HCT116 (cell line): Measurements from ENCODE around the gene CTIF.

Experiments used
- TF ChIP-seq, protein P1 (sequence below): IDR thresholded peaks from 2 replicates; pipeline ENCODE4 v1.6.1; 2012
- TF ChIP-seq, protein P2 (sequence below), 3 experiments: fragments of 200-600 bp in 1 of 3; sonication (generic) in 1 of 3; IDR thresholded peaks in 2 of 3; conservative IDR thresholded peaks in 1 of 3; 2 replicates each; pipeline ENCODE4 v1.5.1; 2012 to 2017; ENCODE audit warnings: low read depth in 2 of 3, low read length in 2 of 3, antibody characterized with exemption in 1 of 3, borderline replicate concordance in 1 of 3, control low read depth in 1 of 3, mild to moderate bottlenecking in 1 of 3, mixed read lengths in 1 of 3, mixed run types in 1 of 3, moderate library complexity in 1 of 3; ENCODE audit not compliant: insufficient read depth in 1 of 3

DNA sequence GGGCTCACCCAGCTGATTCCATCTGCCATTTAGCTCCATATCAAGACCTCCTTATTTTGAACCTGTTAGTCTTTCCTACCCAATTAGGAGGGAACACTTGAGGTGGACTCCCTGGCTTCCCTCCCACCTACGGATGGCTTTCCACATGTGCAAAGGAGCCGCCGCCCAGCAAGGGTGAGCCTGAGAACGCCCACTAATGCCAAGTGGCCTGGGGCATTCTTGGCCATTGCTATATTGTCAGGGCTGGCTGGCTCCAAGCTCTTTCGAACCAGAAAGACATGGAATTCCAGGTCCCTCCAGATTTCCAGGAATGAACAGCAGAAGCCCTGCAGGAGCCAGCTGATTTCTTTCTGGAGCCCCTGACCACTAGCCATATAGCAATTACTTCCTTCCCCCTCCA lies 215.7 kb downstream of the CTIF start:
- TF ChIP-seq, protein P1, sequence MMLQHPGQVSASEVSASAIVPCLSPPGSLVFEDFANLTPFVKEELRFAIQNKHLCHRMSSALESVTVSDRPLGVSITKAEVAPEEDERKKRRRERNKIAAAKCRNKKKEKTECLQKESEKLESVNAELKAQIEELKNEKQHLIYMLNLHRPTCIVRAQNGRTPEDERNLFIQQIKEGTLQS, result no peak
- TF ChIP-seq, protein P2, sequence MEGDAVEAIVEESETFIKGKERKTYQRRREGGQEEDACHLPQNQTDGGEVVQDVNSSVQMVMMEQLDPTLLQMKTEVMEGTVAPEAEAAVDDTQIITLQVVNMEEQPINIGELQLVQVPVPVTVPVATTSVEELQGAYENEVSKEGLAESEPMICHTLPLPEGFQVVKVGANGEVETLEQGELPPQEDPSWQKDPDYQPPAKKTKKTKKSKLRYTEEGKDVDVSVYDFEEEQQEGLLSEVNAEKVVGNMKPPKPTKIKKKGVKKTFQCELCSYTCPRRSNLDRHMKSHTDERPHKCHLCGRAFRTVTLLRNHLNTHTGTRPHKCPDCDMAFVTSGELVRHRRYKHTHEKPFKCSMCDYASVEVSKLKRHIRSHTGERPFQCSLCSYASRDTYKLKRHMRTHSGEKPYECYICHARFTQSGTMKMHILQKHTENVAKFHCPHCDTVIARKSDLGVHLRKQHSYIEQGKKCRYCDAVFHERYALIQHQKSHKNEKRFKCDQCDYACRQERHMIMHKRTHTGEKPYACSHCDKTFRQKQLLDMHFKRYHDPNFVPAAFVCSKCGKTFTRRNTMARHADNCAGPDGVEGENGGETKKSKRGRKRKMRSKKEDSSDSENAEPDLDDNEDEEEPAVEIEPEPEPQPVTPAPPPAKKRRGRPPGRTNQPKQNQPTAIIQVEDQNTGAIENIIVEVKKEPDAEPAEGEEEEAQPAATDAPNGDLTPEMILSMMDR (IDR thresholded peaks at IDR 0.05 in 2 of 3, conservative IDR thresholded peaks at IDR 0.05 in 1 of 3; ENCODE audit: borderline replicate concordance in 1 of 3, insufficient read depth in 1 of 3, low read depth in 2 of 3, low read length in 2 of 3), result no peak
